Natural killer cell treated with Interleukin-12 subunit alpha and Interleukin-12 subunit beta and Interleukin-15 and Interleukin-18, amount 100 ng/mL, for 72 hours (primary cell): ENCODE results near the gene OR2A12. TPM values are rescaled to one million over a fixed set of nuclear protein-coding genes. Genes with fewer than 3 reads are reported as not detected.

ENCODE experiments used
- ATAC-seq, 2 donors: fragments of 150-1000 bp; cut with Tn5 transposase in 1 of 2; sonication (Bioruptor Pico), chemical (Tn5 transposase) in 1 of 2; 2 replicates each; pipeline ENCODE4 v1.10.0; 2021
- DNase-seq: peaks from one replicate; pipeline ENCODE4 v3.0.0; 2022; ENCODE audit warnings: low spot score
- H3K27ac Mint-ChIP-seq, 2 donors: 1 replicate in 1 of 2; 2 replicates in 1 of 2; pipeline ENCODE4 v1.8.0; 2022; ENCODE audit warnings: mixed read lengths in 2 of 2, mild to moderate bottlenecking in 1 of 2, moderate library complexity in 1 of 2
- H3K27me3 Mint-ChIP-seq, 2 donors: 1 replicate in 1 of 2; 2 replicates in 1 of 2; pipeline ENCODE4 v1.8.0; 2022; ENCODE audit warnings: mixed read lengths in 2 of 2
- H3K36me3 Mint-ChIP-seq: one replicate; pipeline ENCODE4 v1.8.0; 2022; ENCODE audit warnings: mixed read lengths
- H3K4me1 Mint-ChIP-seq, 2 donors: 1 replicate in 1 of 2; 2 replicates in 1 of 2; pipeline ENCODE4 v1.8.0; 2022; ENCODE audit warnings: low read depth in 2 of 2, mixed read lengths in 2 of 2, mild to moderate bottlenecking in 1 of 2
- H3K4me3 Mint-ChIP-seq: one replicate; pipeline ENCODE4 v1.8.0; 2022; ENCODE audit warnings: mixed read lengths
- H3K9me3 Mint-ChIP-seq: 2 replicates; pipeline ENCODE4 v1.8.0; 2022; ENCODE audit warnings: mixed read lengths
- total RNA-seq, 2 donors: library from RNA; stranded (reverse); gene quantifications; one replicate each; pipeline ENCODE4 v1.2.3, GENCODE V29; 2022

OR2A12 gene
- total RNA-seq, 2 donors from 2014 or later = not detected

DNA sequence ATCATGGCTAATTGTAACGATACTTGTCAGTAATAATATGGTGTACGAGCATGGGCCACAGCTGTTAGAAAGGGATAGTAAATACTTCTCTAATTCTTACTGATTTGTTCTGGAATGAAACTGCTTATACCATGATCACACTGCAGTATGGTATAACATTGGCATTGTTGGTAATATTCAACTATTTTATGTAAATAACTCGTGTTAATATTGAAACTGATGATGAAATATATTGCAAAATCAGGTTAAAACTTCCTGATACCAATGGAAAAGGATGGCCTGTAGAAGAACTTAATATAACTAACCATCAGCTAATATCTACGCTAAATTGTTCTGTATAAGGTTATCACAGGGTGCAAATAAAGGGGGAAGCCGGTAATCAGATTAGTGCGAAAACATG lies 47.2 kb downstream of the OR2A12 start:
- Mint-ChIP-seq H3K27ac (no peak overlapping the region), H3K9me3 (no peaks in the 10 kb centered on the region), H3K36me3 (no peaks in the 10 kb centered on the region), H3K4me1 (no peaks in the 10 kb centered on the region), H3K4me3 (no peak overlapping the region), H3K27me3 (peaks cover 3 to 11% of the 10 kb centered on the region in 2 donors)
- no peak for DNase-seq
- no peak for ATAC-seq

- Mint-ChIP-seq H3K27ac (no peak overlapping the region), H3K36me3 (no peaks in the 10 kb centered on the region), H3K27me3 (peaks cover 3 to 8% of the 10 kb centered on the region in 2 donors), H3K4me3 (no peak overlapping the region), H3K9me3 (no peaks in the 10 kb centered on the region), H3K4me1 (no peaks in the 10 kb centered on the region)
- DNase-seq = no peak
- ATAC-seq = no peak
These were observed 48.0 kb downstream of the OR2A12 start for GRCh38 chr7:144134116-144134515.

DNA sequence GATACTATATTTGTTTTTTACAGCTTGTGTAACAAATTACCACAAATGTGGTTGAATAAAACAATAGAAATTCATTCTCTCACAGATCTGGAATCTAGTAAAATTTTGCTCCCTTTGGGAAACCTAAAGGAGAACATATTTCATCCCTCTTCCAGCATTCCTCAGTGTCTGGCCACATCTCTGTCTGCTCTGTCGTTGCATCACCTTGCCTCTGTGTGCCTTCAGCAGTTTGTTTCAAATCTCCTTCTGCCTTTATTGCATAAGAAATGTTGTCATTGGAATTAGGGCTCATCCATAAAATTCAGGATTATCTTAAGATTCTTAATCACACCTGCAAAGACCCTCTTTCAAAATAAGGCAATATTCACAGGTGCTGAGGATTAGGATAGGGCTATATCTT lies 51.4 kb downstream of the OR2A12 start:
- ATAC-seq (no peak), DNase-seq (no peak)
- H3K36me3 Mint-ChIP-seq = no peaks in the 10 kb centered on the region
- H3K27me3 Mint-ChIP-seq = peaks cover 0 to 6% of the 10 kb centered on the region in 2 donors
- no peaks in the 10 kb centered on the region for H3K4me1 Mint-ChIP-seq
- H3K4me3 Mint-ChIP-seq = no peak overlapping the region
- no peaks in the 10 kb centered on the region for H3K9me3 Mint-ChIP-seq
- H3K27ac Mint-ChIP-seq = no peak overlapping the region

- Mint-ChIP-seq H3K27me3 (peaks cover 0 to 5% of the 10 kb centered on the region in 2 donors), H3K4me3 (no peak overlapping the region), H3K36me3 (no peaks in the 10 kb centered on the region), H3K9me3 (no peaks in the 10 kb centered on the region), H3K4me1 (no peaks in the 10 kb centered on the region), H3K27ac (no peak overlapping the region)
- ATAC-seq (no peak), DNase-seq (no peak)
These were observed 56.1 kb downstream of the OR2A12 start for GRCh38 chr7:144142187-144142586.

GRCh38 chr7:144144426-144144825 lies 58.3 kb downstream of the OR2A12 start:
- H3K4me1 Mint-ChIP-seq = no peaks in the 10 kb centered on the region
- H3K27ac Mint-ChIP-seq = no peak overlapping the region
- H3K9me3 Mint-ChIP-seq = peaks cover 9% of the 10 kb centered on the region
- H3K36me3 Mint-ChIP-seq = peaks cover 17% of the 10 kb centered on the region
- H3K27me3 Mint-ChIP-seq = peaks cover 5 to 7% of the 10 kb centered on the region in 2 donors
- DNase-seq (no peak), ATAC-seq (no peak)
- H3K4me3 Mint-ChIP-seq = no peak overlapping the region

GRCh38 chr7:144148224-144148827 lies 62.2 kb downstream of the OR2A12 start:
- no peak overlapping the region for H3K27ac Mint-ChIP-seq
- H3K27me3 Mint-ChIP-seq = peaks cover 8 to 20% of the 10 kb centered on the region in 2 donors
- H3K36me3 Mint-ChIP-seq = peaks cover 24% of the 10 kb centered on the region
- H3K4me3 Mint-ChIP-seq = no peak overlapping the region
- H3K4me1 Mint-ChIP-seq = no peaks in the 10 kb centered on the region
- peaks cover 9% of the 10 kb centered on the region for H3K9me3 Mint-ChIP-seq
- DNase-seq (no peak), ATAC-seq (no peak)

Other genes starting within 250 kb of the OR2A12 start
- gene TCAF1, start 184.1 kb upstream of the OR2A12 start, total RNA-seq = 10 to 100 TPM in 1 of 2 donors, 1 to 10 TPM in 1; 7.4 to 13.5 TPM
- gene OR2F2, start 151.0 kb upstream of the OR2A12 start, total RNA-seq = not detected
- not detected for gene OR2F1, start 131.4 kb upstream of the OR2A12 start, total RNA-seq
- gene OR6B1, start 86.0 kb upstream of the OR2A12 start, total RNA-seq = not detected
- gene OR2A5, start 37.3 kb upstream of the OR2A12 start, total RNA-seq = not detected
- gene OR2A25, start 16.5 kb upstream of the OR2A12 start, total RNA-seq = not detected
- not detected for gene OR2A2, start 23.3 kb downstream of the OR2A12 start, total RNA-seq
- gene OR2A14, start 36.9 kb downstream of the OR2A12 start, total RNA-seq = not detected
- gene CTAGE4, start 97.2 kb downstream of the OR2A12 start, total RNA-seq = 1 to 10 TPM in 1 of 2 donors, under 1 TPM in 1; 0.38 to 1.7 TPM
- gene ARHGEF35, start 109.6 kb downstream of the OR2A12 start, total RNA-seq = 1 to 10 TPM in 1 of 2 donors, not detected in 1; 1.2 TPM
- not detected for gene OR2A42, start 153.3 kb downstream of the OR2A12 start, total RNA-seq
- not detected for gene OR2A7, start 178.5 kb downstream of the OR2A12 start, total RNA-seq
- gene CTAGE8, start 183.0 kb downstream of the OR2A12 start, total RNA-seq = under 1 TPM in 1 of 2 donors, not detected in 1; 0.31 TPM
- not detected for gene OR2A1, start 226.1 kb downstream of the OR2A12 start, total RNA-seq